DND-41 (cell line): Measurements from ENCODE around the gene LMF2.
A peak's percentile ranks its signal among the peaks of the same experiment; 100 is the strongest.

Source experiments
- ATAC-seq: fragments of 200-7000 bp; cut with Tn5 transposase; 3 replicates; pipeline ENCODE4 v1.9.1; 2021; ENCODE audit warnings: low read depth; ENCODE audit not compliant: insufficient read depth
- DNase-seq: peaks from one replicate; pipeline ENCODE4 v3.0.0-alpha.2; 2020
- H2AFZ ChIP-seq: 2 replicates; pipeline ENCODE4 v1.6.0; 2012; ENCODE audit warnings: low read depth, low read length
- H3K27ac ChIP-seq: 2 replicates; pipeline ENCODE4 v1.5.1; 2012; ENCODE audit warnings: low read length, inconsistent platforms
- H3K27me3 ChIP-seq: fragments of 200-600 bp; sonication (generic); 2 replicates; pipeline ENCODE4 v1.6.0; 2012; ENCODE audit warnings: low read length, mild to moderate bottlenecking, inconsistent platforms; ENCODE audit not compliant: insufficient read depth, poor library complexity
- H3K36me3 ChIP-seq: 2 replicates; pipeline ENCODE4 v1.5.1; 2012; ENCODE audit warnings: low read length, inconsistent platforms; ENCODE audit not compliant: insufficient read depth
- H3K4me1 ChIP-seq: 2 replicates; pipeline ENCODE4 v1.5.1; 2012; ENCODE audit warnings: mild to moderate bottlenecking, low read length; ENCODE audit not compliant: insufficient read depth
- H3K4me2 ChIP-seq: 2 replicates; pipeline ENCODE4 v1.6.0; 2012; ENCODE audit warnings: mild to moderate bottlenecking, moderate library complexity, low read length, inconsistent platforms; ENCODE audit not compliant: insufficient read depth
- H3K4me3 ChIP-seq, 2 experiments: fragments of 200-600 bp in 1 of 2; shearing (Covaris generic) in 1 of 2; 2 replicates each; pipeline ENCODE4 v1.5.1; 2012 to 2016; ENCODE audit warnings: inconsistent platforms in 2 of 2, low read length in 2 of 2, mild to moderate bottlenecking in 2 of 2, low read depth in 1 of 2, moderate library complexity in 1 of 2
- H3K79me2 ChIP-seq: 2 replicates; pipeline ENCODE4 v1.6.0; 2012; ENCODE audit warnings: low read length, inconsistent platforms; ENCODE audit not compliant: insufficient read depth
- H3K9ac ChIP-seq: 2 replicates; pipeline ENCODE4 v1.6.0; 2012; ENCODE audit warnings: low read depth, mild to moderate bottlenecking, inconsistent platforms, low read length, moderate library complexity
- H3K9me3 ChIP-seq: 2 replicates; pipeline ENCODE4 v1.5.1; 2012; ENCODE audit warnings: low read length, moderate library complexity, mild to moderate bottlenecking, inconsistent platforms; ENCODE audit not compliant: insufficient read depth, severe bottlenecking
- H4K20me1 ChIP-seq: 2 replicates; pipeline ENCODE4 v1.6.0; 2012; ENCODE audit warnings: low read length; ENCODE audit not compliant: insufficient read depth
- CTCF ChIP-seq: IDR thresholded peaks from 2 replicates; pipeline ENCODE4 v1.5.1; 2012; ENCODE audit warnings: borderline replicate concordance, low read length, moderate library complexity, mild to moderate bottlenecking; ENCODE audit not compliant: poor library complexity, severe bottlenecking; ENCODE audit errors: extremely low read depth
- EZH2 ChIP-seq: IDR thresholded peaks from 3 replicates; pipeline ENCODE4 v1.6.1; 2012; ENCODE audit warnings: borderline replicate concordance, low read depth, mild to moderate bottlenecking, moderate library complexity, low read length, inconsistent platforms; ENCODE audit not compliant: severe bottlenecking

LMF2 gene

DNA sequence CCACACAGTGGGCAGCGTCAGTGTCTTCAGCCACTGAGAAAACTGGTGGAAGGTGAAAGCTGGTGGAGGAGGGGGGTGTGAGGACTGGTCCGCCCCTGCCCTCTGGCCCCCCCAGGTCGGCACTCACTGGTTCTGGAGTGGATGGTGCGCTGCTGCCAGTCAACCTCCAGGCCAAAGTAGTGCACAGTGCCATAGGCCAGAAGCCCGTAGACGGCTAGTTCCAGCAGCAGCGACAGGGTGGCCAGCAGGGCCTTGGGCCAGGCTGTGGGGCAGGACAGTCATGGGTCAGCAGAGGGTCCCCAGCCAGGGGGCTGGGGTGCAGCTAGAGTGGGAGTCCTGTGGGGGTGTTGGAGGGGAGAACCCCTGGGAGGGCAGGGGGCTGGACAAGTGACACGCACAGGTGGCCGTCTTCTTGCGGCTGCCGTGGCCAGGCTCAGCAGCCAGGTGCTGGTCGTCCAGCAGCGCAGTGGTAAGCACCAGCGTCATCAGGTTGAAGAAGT, 2.2 kb downstream of the LMF2 start:
- peak overlapping the region; percentile 65 for H3K27ac ChIP-seq
- H3K4me3 ChIP-seq: peak overlapping the region in 1 of 2 experiments; percentile 93; a peak in 2 of 4 replicates

GRCh38 chr22:50504369-50505211, 2.9 kb downstream of the LMF2 start:
- DNase-seq (peak; percentile 46), ATAC-seq (no peak)
- Histone ChIP-seq H2AFZ (no peak overlapping the region), H3K4me1 (peaks cover 36% of the 10 kb centered on the region), H3K27ac (peak overlapping the region; percentile 65), H3K9ac (peak overlapping the region; percentile 87; the same call in 1 of the 2 replicates), H4K20me1 (peaks cover 23% of the 10 kb centered on the region), H3K9me3 (no peaks in the 10 kb centered on the region), H3K79me2 (peaks cover 45% of the 10 kb centered on the region), H3K4me3 (no peak overlapping the region), H3K36me3 (peaks cover 42% of the 10 kb centered on the region), H3K4me2 (peak overlapping the region; percentile 99), H3K27me3 (no peaks in the 10 kb centered on the region)
- TF ChIP-seq CTCF: no peak
- no peak for TF ChIP-seq EZH2

More for the DNA sequence above, 2.2 kb downstream of the LMF2 start:
- H4K20me1 ChIP-seq: peaks cover 24% of the 10 kb centered on the region
- H3K9ac ChIP-seq: peak overlapping the region; percentile 87
- no peak overlapping the region for H2AFZ ChIP-seq
- peaks cover 45% of the 10 kb centered on the region for H3K36me3 ChIP-seq
- DNase-seq (no peak), ATAC-seq (no peak)
- no peaks in the 10 kb centered on the region for H3K27me3 ChIP-seq
- peaks cover 43% of the 10 kb centered on the region for H3K4me1 ChIP-seq
- H3K79me2 ChIP-seq: peaks cover 53% of the 10 kb centered on the region
- no peaks in the 10 kb centered on the region for H3K9me3 ChIP-seq
- H3K4me2 ChIP-seq: peak overlapping the region; percentile 99
- TF ChIP-seq EZH2 (no peak), CTCF (no peak)

DNA sequence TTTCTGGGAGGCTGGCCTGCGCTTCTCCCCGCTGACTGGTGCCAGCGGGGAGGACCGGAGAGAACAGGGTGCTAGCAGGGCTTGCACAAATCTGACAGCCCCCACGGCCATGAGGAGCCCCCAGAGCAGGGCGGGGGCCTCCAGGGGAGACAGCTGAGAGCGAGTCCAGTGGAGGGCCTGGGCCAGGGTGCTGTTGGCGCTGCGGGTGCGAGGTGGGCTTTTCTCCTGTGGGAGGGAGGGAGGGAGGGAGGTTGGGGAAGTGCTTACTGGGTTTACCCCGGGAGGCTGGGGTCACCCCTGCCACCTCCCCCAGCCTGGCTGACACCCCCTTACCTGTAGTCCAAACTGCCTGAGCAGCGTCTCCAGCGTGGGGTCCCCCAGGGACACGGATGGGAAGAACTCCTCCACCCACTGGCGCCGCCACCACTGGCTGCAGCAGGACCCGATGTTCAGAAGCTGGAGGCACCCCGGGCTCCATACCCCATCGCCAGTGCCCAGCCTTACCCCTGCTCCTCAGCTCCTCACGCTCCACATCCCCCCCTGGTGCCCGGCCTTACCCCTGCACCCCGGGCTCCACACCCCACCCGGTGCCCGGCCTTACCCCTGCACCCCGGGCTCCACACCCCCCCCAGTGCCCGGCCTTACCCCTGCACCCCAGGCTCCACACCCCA, 3.9 kb downstream of the LMF2 start:
- Histone ChIP-seq H3K36me3 (peaks cover 42% of the 10 kb centered on the region), H3K9me3 (no peaks in the 10 kb centered on the region), H3K4me1 (peaks cover 27% of the 10 kb centered on the region), H4K20me1 (peaks cover 14% of the 10 kb centered on the region), H3K79me2 (peaks cover 36% of the 10 kb centered on the region), H3K27me3 (no peaks in the 10 kb centered on the region), H3K27ac (no peak overlapping the region), H2AFZ (no peak overlapping the region), H3K4me2 (no peak overlapping the region), H3K4me3 (no peak overlapping the region), H3K9ac (no peak overlapping the region)
- no peak for TF ChIP-seq EZH2
- peak; percentile 16 for TF ChIP-seq CTCF
- no peak for ATAC-seq
- DNase-seq: peak; percentile 35
